ENCODE results near the gene GRIN2C. TPM values are rescaled to one million over a fixed set of nuclear protein-coding genes. Genes with fewer than 3 reads are reported as not detected.

The GRIN2C gene
- total RNA-seq, 4 donors from 2014 or later = 0.17 to 0.38 (median 0.27) TPM

DNA sequence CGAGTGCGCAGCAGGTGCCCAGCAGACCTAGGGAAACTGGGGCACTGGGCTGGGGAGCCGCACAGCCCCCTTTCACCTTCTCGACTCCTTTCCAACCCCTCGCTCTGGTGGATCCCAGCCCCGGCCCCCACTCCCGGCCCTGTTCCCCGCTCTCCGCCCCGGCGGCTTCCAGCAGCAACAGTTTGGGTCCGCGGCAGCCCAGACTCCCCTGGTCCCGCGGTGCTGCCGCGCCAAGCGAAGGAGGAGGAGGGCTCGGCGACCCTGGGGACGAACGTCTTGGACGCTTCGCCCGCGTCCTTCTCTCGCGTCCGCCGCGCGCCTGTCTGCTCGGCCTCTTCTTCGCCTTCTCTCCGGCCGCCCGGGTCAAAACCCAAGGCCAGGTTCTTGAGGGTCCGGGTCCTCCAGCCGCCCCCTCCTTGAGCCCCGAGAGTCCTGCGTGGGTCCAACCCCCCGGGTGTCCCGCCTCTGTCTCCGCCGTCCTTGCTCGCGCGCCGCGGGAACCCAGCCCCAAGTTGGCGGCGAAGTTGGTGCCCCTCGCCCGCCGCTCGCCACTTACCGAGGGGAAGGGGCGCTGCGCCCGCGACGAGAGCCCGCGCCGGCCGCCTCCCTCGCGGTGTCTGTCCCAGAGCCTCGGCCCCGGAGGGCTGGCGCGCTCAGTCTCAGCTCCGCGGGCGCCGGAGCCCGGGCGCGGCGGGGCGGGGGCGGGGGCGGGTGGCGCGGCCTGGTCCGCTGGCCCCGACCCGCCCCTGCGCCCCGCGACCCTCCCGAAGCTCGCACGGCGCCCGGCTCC lies 1.4 kb upstream of the GRIN2C start:
- no peak for TF ChIP-seq CTCF (IDR thresholded peaks at IDR 0.05; ENCODE audit: low read depth)

- TF ChIP-seq CTCF (IDR thresholded peaks at IDR 0.05; ENCODE audit: low read depth) = no peak
Observed at GRCh38 chr17:74860229-74860871, 665 bp upstream of the GRIN2C start.

- TF ChIP-seq CTCF (IDR thresholded peaks at IDR 0.05; ENCODE audit: low read depth) = no peak
Observed at GRCh38 chr17:74858672-74859458, 820 bp downstream of the GRIN2C start.

DNA sequence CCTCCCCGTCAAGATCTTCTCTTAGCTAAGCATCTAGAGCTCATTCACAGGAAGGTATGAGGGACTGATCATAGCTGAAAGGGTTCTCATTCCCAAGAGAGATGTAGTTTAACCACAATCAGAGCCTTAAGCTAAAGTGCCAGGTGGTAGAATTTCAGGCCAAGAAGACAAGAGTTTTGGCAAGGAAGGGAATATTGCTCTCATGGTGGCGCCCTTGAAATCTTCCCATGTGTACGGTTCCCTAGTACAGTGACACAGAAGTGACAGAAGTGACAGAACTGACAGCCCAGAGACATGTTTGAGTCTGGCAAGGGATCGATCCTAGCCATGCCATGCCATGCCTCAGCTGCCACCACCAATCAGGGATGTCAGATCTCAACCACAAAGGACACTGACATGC lies 2.5 kb downstream of the GRIN2C start:
- TF ChIP-seq CTCF (IDR thresholded peaks at IDR 0.05; ENCODE audit: low read depth) = no peak

DNA sequence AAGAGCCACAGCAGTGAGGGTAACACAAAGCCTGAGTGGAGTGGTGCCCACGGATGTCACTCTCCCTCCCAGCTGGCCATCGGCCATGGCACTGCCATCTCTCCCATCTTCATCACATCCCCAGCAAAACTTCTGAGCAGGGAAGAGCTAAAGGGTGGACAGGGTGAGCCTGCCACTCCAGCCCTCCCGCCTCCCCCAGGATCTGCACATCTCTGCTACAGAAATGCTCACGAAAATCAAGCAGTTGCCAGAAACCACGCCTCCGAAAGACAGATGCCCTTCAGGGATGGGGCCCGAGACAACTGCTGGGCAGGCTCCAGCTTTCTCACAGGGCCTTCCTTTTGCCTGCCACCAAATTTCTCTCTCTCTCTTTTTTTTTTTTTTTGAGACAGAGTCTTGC lies 3.6 kb downstream of the GRIN2C start:
- TF ChIP-seq CTCF (IDR thresholded peaks at IDR 0.05; ENCODE audit: low read depth) = no peak

DNA sequence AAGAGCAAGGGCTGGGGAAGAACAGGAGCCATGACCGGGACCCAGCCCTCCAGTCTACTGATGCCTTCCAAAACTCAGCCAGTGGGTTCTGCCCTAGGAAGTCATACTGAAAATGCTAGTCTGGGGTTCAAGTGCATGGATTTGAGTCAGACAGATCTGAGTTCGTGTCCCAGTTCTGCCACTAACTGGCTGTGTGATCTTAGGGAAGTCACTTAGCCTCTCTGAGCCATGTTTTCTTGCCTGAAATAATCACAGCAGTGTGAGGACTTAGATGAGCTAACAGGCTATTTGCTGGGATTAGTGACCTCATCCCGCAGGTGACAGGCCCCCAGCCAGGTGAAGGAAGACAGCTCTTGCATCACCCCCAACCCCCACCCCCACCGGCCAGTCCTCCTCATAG lies 4.4 kb downstream of the GRIN2C start:
- no peak for TF ChIP-seq CTCF (IDR thresholded peaks at IDR 0.05; ENCODE audit: low read depth)

GRCh38 chr17:74854792-74855191 lies 4.9 kb downstream of the GRIN2C start:
- TF ChIP-seq CTCF (IDR thresholded peaks at IDR 0.05; ENCODE audit: low read depth) = no peak

Data from subcutaneous adipose tissue (tissue), 4 donors.